NCI-H1930 (cell line): Measurements from ENCODE around the gene INPP5D.
"Not testable (repeated sequence)": the region's sequence is repeated elsewhere in the genome, so short reads cannot be mapped to it uniquely, and the experiment has no call there.

ENCODE experiments used
- DNase-seq, 2 experiments: peaks; one replicate each; lab custom pipeline; 2025; lab: John Stamatoyannopoulos, UW

Gene INPP5D

GRCh38 chr2:233143700-233144331 lies 83.7 kb downstream of the INPP5D start:
- DNase-seq = no peak

- DNase-seq = no peak
Measured at GRCh38 chr2:233145726-233146125, 85.6 kb downstream of the INPP5D start.

DNA sequence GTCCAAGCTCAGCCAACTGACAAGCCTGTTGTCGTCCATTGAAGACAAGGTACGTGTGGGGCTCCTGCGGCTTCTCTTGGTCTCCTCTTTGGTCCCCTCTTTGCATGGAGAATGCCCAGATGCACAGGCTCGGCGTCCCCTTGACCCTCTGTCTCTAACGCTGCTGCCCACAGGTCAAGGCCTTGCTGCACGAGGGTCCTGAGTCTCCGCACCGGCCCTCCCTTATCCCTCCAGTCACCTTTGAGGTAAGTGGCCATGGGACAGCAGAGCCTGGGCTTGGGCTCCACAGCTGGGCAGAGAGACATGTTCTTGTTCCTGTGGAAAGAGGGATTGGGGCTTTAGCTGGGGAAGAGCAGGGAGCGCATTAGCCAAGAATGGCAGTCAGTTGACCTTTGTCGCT lies 86.1 kb downstream of the INPP5D start:
- no peak for DNase-seq

DNA sequence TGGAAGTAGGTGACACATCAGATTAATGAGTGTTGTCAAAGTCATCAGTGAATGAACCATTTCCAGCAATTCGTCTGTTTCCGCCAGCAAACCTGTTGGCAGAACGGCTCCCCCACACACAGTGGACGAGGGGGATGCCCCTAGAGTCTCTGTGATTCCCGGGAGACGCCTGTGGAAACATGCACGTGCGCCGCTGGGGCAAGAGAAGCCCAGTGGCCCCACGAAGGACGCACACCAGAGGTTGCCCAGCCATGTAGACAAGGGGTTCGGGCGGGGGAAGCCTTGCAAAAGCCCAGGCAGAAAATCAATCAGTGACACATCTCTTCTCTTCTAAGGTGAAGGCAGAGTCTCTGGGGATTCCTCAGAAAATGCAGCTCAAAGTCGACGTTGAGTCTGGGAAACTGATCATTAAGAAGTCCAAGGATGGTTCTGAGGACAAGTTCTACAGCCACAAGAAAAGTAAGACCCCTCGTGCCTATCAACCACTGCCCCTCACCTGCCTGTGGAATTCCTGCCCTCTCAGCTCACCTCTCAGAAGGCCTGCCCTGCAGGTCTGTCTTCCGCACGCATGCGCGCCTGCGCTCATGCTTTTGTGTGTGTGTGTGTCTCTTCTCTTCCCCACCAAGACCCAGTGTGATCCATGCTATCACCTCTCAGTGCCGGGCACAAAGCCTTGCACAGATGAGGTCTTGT lies 87.1 kb downstream of the INPP5D start:
- DNase-seq = no peak

- DNase-seq = no peak
Measured at GRCh38 chr2:233147829-233148167, 87.7 kb downstream of the INPP5D start.

GRCh38 chr2:233148354-233148753 lies 88.2 kb downstream of the INPP5D start:
- no peak for DNase-seq

- DNase-seq = no peak
Measured at GRCh38 chr2:233152541-233152940, 92.4 kb downstream of the INPP5D start.

GRCh38 chr2:233153146-233153798 lies 93.1 kb downstream of the INPP5D start:
- DNase-seq = no peak

- no peak for DNase-seq
Measured at GRCh38 chr2:233156001-233156400, 95.9 kb downstream of the INPP5D start.

- not testable (repeated sequence) for DNase-seq
Measured at GRCh38 chr2:233156461-233156860, 96.3 kb downstream of the INPP5D start.

DNA sequence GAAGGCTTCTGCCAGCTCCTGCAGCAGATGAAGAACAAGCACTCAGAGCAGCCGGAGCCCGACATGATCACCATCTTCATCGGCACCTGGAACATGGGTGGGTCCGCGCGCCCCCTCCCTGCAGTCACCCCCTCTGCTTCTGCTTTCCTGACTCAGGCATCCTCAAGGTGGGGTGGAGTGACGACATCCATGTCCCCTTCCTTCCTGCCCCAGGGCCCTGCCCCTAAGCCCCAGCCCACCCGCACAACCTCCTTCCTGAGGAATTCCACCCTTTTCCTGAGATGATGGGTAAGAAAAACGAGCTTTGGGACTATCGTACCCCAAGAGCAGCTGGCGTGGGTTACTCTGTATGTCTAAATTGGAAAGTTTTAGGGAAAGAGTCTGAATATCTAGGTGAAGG lies 101.6 kb downstream of the INPP5D start:
- DNase-seq = no peak

GRCh38 chr2:233162770-233163169 lies 102.6 kb downstream of the INPP5D start:
- DNase-seq = no peak

DNA sequence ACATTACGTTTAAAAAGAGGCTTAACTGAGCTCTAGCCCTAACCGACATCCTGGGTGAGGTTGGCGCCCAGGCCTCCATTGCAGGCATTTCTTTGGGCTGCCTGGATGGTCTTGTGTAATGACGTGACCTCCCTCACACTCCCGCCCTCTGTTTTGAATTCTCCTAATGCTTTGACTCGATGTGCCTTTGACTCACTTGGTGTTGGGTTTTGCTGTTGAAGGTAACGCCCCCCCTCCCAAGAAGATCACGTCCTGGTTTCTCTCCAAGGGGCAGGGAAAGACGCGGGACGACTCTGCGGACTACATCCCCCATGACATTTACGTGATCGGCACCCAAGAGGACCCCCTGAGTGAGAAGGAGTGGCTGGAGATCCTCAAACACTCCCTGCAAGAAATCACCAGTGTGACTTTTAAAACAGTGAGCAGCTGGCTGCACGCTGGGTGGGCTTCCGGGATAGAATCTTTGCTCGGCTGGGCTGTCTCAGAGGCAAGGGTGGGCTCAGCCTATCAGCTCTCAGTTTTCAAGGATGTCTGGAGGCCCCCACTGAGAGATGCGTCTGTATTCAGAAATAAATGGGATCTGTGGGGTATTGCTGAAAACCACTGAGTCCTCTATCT lies 103.5 kb downstream of the INPP5D start:
- DNase-seq = no peak

DNA sequence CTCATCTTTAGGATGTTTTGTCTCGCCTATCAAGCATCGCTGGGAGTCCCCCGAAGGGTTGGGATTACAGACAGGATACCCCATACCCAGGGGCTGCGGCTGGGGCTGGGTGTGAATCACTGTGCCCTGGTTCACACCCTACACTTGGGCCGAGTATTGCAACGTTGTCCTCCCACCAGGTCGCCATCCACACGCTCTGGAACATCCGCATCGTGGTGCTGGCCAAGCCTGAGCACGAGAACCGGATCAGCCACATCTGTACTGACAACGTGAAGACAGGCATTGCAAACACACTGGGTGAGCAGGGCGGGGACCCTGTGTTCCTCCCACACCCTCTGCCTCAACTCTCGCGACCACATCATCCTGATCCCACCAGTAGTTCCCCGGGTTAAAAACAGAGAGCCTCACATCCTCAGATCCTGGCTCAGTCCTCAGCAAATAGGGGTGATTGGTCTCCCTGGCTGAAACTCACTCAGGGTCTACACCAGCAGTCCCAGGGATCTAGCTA lies 104.0 kb downstream of the INPP5D start:
- DNase-seq = no peak

GRCh38 chr2:233164967-233165366 lies 104.8 kb downstream of the INPP5D start:
- DNase-seq = no peak

DNA sequence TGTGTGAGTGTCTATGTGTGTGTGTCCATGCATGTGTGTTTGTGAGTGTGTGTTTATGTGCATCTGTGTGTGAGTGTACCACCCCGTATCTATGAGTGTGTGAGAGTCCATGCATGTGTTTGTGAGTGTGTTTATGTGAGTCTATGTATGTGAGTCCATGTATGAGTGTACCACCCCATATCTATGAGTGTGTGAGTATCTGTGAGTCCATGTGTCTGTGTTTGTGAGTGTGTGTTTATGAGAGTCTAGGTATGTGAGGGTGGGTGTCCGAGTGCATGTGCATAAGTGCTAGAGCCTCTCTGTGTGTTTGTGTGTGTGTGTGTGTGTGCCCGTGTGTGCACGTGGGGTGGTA lies 105.4 kb downstream of the INPP5D start:
- no peak for DNase-seq

GRCh38 chr2:233165895-233166661 lies 105.9 kb downstream of the INPP5D start:
- no peak for DNase-seq

DNA sequence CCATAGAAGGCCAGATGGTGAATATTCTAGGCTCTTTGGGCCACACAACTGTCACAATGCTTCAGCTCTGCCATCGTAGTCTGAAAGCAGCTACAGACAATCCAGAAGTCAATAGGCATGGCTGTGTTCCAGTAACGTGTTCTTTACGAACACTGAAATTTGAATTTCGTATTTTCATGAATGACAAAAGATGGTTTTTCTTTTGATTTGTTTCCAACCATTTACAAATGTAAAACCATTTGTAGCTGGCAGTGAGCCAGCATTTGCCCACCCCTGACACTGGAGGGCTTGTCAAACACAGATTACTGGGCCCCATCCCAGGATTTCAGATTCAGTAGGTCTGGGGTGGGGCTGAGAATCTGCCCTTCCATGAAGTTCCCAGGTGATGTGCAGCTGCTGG lies 108.3 kb downstream of the INPP5D start:
- no peak for DNase-seq

- DNase-seq = no peak
Measured at GRCh38 chr2:233168919-233169318, 108.8 kb downstream of the INPP5D start.

GRCh38 chr2:233171344-233171743 lies 111.2 kb downstream of the INPP5D start:
- DNase-seq = no peak

GRCh38 chr2:233173115-233173514 lies 113.0 kb downstream of the INPP5D start:
- no peak for DNase-seq

DNA sequence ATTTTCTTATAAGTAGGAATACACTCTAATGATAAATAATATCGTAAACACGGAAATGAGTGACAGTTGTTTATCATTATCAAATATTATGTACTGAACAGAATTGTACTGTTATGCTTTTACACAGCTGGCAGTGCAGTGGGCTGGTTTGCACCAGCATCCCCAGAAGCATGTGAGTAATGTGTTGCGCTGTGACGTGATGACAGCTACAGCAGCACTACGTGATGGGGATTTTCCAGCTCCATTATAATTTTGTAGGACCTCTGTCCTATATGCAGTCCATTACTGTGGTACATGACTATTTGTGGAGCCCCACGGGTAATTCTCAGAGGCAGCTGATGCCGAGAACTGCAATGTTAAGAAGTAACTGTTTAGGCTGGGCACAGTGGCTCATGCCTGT lies 114.0 kb downstream of the INPP5D start:
- DNase-seq = no peak
